Stimulated activated CD4-positive, alpha-beta T cell treated with anti-CD3 and anti-CD28 coated beads, Interleukin-15, amount 100 ng/mL, for 48 hours (primary cell): ENCODE data around the gene FGB.
"Not testable (repeated sequence)": the region's sequence is repeated elsewhere in the genome, so short reads cannot be mapped to it uniquely, and the experiment has no call there.

Experiments
- DNase-seq, 2 donors: peaks; one replicate each; pipeline ENCODE4 v3.0.0-alpha.2; 2020; ENCODE audit warnings: low read depth in 2 of 2

Gene FGB

GRCh38 chr4:154566639-154567204 is 3.9 kb downstream of the FGB start:
- no peak for DNase-seq

GRCh38 chr4:154569028-154569427 is 6.2 kb downstream of the FGB start:
- no peak for DNase-seq

GRCh38 chr4:154569584-154569983 is 6.8 kb downstream of the FGB start:
- DNase-seq, result no peak

- no peak for DNase-seq
Measured at GRCh38 chr4:154573190-154573870, 10.5 kb downstream of the FGB start.

- no peak for DNase-seq
Measured at GRCh38 chr4:154574311-154574710, 11.5 kb downstream of the FGB start.

- no peak for DNase-seq
Measured at GRCh38 chr4:154577324-154577723, 14.5 kb downstream of the FGB start.

- no peak for DNase-seq
Measured at GRCh38 chr4:154578919-154579318, 16.1 kb downstream of the FGB start.

- no peak for DNase-seq
Measured at GRCh38 chr4:154579927-154580326, 17.1 kb downstream of the FGB start.

GRCh38 chr4:154582723-154583122 is 19.9 kb downstream of the FGB start:
- DNase-seq, result no peak

- no peak for DNase-seq
Measured at GRCh38 chr4:154583230-154583629, 20.4 kb downstream of the FGB start.

- DNase-seq, result no peak
Measured at GRCh38 chr4:154583677-154584076, 20.9 kb downstream of the FGB start.

- no peak for DNase-seq
Measured at GRCh38 chr4:154584259-154584658, 21.4 kb downstream of the FGB start.

- no peak for DNase-seq
Measured at GRCh38 chr4:154585369-154586018, 22.7 kb downstream of the FGB start.

- DNase-seq, result no peak
Measured at GRCh38 chr4:154586296-154587033, 23.7 kb downstream of the FGB start.

- no peak for DNase-seq
Measured at GRCh38 chr4:154588198-154588597, 25.4 kb downstream of the FGB start.

GRCh38 chr4:154589296-154590197 is 26.7 kb downstream of the FGB start:
- DNase-seq, result no peak

- no peak for DNase-seq
Measured at GRCh38 chr4:154590329-154591006, 27.7 kb downstream of the FGB start, which contains the start of gene FGA. TSS of gene FGA (minus strand) at chr4:154590742. CDS start at chr4:154590687, 55 bp downstream.

GRCh38 chr4:154591890-154592289 is 29.1 kb downstream of the FGB start:
- DNase-seq, result no peak

GRCh38 chr4:154593868-154594267 is 31.1 kb downstream of the FGB start:
- no peak for DNase-seq

GRCh38 chr4:154594343-154594742 is 31.5 kb downstream of the FGB start:
- DNase-seq, result not testable (repeated sequence)

- no peak for DNase-seq
Measured at GRCh38 chr4:154595807-154596206, 33.0 kb downstream of the FGB start.
